GM19372 (cell line): ENCODE results near the gene AP1G2.
"Not testable (repeated sequence)": the region's sequence is repeated elsewhere in the genome, so short reads cannot be mapped to it uniquely, and the experiment has no call there.

Source experiments
- ATAC-seq: cut with Tn5 transposase; IDR thresholded peaks from one replicate; pipeline ENCODE4 v1.9.1; 2021; ENCODE audit warnings: mild to moderate bottlenecking, low read depth, moderate library complexity; ENCODE audit not compliant: unreplicated experiment

Gene AP1G2

GRCh38 chr14:23601424-23601823 lies 33.8 kb upstream of the AP1G2 start:
- no peak for ATAC-seq

DNA sequence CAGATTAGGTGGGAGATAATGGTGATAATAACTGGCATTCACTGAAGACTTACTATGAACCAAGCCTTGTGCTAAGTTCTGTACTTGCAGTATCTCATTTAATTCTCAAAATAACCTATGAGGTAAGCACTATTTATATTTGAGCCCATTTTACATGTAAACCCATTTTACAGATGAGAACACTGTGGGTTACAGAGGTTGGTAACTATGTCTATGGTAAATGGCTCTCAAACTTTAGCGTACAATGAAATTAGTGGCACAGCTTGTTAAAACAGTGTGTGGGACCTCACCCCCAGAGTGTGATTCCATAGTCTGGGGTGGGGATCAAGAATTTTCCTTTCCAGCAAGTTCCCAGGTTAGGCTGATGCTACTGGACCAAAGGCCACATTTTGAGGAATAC lies 33.2 kb upstream of the AP1G2 start:
- ATAC-seq, result no peak

- ATAC-seq, result no peak
These were observed 32.7 kb upstream of the AP1G2 start for GRCh38 chr14:23600322-23600707.

GRCh38 chr14:23594191-23594590 lies 26.6 kb upstream of the AP1G2 start:
- ATAC-seq, result not testable (repeated sequence)

DNA sequence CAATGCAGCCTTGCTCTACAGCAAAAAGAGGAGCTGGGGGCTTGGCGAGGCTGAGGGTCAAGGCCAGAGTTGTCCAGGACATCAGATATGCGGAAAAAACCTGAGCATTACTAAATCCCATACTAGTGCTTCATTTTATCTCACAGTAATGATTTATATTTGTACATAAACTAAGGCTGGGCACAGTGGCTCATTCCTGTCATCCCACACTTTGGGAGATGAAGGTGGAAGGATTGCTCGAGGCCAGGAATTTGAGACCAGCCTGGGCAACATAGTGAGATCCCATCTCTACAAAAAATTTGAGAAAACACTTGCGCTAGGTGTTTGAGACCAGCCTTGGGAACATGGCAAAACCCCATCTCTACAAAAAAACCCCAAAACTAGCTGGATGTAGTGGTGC lies 22.6 kb upstream of the AP1G2 start:
- ATAC-seq, result no peak

DNA sequence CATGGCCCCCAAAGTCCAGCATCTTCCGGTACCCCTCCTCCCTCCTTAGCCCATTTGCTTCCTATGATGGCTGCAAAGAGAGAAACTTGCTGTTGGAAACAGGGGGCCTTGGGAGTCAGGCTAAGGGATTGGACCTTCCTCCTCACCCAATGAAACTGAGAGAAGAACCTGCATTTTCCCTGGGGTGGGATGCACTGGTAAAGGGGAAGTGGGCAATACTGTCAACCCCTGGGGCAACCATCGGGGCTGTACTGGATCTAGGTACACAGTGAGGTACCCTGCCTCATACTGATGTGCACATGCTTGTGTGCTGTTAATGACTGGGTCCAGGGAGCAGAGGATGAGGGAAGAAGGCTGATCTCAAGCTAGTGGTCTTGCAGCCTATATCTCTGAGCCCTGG lies 22.0 kb upstream of the AP1G2 start:
- no peak for ATAC-seq

- no peak for ATAC-seq
These were observed 21.4 kb upstream of the AP1G2 start for GRCh38 chr14:23588884-23589598.

DNA sequence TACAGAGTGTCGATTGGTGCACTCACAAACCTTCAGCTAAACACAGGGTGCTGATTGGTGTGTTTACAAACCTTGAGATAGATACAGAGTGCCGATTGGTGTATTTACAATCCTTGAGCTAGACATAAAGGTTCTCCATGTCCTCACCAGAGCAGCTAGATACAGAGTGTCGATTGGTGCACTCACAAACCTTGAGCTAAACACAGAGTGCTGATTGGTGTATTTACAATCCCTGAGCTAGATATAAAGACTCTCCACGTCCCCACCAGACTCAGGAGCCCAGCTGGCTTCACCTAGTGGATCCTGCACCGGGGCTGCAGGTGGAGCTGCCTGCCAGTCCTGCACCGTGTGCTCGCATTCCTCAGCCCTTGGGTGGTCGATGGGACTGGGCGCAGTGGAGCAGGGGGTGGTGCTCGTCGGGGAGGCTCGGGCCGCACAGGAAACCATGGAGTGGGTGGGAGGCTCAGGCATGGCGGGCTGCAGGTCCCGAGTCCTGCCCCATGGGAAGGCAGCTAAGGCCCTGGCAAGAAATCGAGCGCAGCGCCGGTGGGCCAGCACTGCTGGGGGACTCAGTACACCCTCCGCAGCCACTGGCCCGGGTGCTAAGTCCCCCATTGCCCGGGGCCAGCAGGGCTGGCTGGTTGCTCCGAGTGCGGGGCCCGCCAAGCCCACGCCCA lies 17.1 kb upstream of the AP1G2 start:
- ATAC-seq, result not testable (repeated sequence)

- ATAC-seq, result not testable (repeated sequence)
These were observed 16.4 kb upstream of the AP1G2 start for GRCh38 chr14:23583761-23584526.

- ATAC-seq, result no peak
These were observed 15.5 kb upstream of the AP1G2 start for GRCh38 chr14:23582906-23583760.

DNA sequence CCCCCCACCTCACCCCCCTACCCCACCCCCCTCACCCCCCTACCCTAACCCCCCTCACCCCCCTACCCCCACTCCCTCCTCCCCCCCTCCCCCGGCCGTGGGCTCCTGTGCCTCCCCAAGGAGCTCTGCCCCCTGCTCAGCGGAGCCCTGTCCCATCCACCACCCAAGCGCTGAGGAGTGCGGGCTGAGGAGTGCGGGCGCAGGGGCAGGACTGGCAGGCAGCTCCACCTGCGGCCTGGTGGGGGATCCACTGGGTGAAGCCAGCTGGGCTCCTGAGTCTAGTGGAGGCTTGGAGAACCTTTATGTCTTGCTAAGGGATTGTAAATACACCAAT lies 13.3 kb upstream of the AP1G2 start:
- ATAC-seq, result no peak

GRCh38 chr14:23580152-23580926 lies 12.7 kb upstream of the AP1G2 start:
- no peak for ATAC-seq

DNA sequence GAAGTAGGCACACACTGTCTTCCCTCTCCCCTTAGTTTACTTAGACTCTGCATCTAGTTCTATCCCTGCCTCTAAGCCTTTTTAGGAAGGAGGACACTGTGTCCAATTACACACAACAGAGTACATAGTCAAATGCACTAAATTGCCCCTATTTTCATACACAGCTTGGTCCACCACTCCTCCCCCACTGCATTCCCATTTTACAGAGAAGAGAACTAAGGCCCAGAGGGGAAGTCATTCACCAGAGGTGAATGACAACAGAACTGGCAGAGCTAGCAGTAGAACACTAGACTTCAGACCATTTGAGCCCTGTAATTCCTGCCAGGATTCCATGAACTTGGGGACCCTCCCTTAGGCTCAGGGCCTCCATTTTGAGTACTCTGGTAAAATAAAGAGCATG lies 12.1 kb upstream of the AP1G2 start:
- ATAC-seq, result no peak

DNA sequence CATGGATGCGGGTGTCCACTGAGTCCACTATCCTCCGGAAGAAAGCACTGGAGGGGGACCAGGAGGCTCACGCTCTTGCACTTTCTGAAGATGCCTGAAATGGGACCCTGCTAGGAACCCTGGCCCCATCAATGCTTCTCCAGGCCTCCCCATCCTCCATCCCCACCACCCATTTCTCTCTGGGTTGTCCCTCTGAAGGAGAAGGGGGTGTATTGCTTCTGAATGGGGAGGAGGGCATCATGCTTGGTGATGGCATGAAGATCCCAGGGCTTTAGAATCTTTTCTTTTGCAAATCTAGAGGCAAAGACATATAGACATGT lies 11.7 kb upstream of the AP1G2 start:
- ATAC-seq, result no peak

GRCh38 chr14:23578560-23579310 lies 11.1 kb upstream of the AP1G2 start, which contains the start of gene JPH4:
Gene JPH4 (minus strand): TSS chr14:23578790. CDS start chr14:23577453, 1,337 bp downstream.
- ATAC-seq, result no peak

DNA sequence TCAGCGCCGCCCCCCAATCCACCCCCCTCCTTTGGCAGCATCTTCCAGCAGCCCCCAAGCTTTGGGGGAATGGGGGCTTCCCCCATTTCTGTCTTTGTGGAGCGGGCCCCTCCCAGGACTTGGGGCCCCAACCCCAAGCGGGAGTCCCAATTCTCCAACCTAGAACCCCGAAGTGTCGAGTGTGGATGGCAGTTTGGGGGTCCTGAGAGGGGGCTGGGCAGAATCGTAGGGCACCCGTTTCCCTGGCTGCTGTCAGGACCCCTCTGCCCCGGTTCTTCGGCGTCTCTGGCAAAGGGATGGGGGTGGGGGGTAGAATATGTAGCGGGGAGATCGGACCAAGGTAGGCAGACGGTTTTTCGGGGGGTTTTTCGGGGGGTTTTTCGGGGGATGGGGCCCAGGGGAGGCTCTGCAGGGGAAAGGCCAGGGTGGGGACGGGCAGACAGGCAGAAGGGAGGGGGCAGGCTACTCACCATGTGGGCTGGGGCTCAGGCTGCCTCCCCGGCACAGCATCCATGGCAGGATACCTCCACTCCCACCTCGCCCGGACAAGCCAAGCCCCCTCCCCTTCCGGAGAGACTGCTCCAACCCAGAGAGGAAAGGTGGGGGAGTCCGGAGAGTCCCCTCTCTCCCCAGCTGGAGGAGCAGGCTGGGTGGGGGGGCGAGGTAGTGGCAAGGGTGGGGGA lies 10.3 kb upstream of the AP1G2 start:
- no peak for ATAC-seq

- ATAC-seq, result no peak
These were observed 9.6 kb upstream of the AP1G2 start for GRCh38 chr14:23577004-23577681.

DNA sequence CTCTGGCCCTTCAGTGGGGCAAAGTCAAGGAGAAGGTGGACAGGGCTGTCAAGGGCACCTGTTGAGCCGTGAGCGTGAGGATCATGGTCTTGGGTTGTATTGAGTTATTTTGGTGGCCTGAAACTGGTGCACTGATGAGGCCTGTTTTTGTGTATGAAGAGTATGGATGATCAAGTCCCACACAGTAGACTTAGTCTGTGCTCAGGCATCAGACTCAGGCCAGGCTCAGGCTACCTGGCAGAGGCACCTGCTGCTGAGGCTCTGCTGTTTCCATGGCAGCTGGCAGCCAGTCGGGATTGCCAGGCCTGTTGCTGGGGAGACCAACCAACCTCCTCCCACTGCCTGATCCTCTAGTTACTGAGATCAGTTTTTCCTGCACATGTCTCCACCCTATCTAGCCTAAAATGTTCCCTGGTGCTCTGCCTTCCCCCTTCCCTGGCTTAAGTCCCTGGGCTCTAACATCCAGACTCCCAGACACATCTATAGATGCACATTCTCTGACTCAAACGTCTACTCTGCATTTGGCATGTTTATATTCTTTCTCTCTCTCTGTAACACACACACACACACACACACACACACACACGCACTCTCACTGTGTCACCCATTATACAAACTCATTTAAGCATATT lies 5.9 kb upstream of the AP1G2 start:
- ATAC-seq, result no peak
